GM18907 (cell line): ENCODE data around the gene UGT1A10.

ENCODE experiments used
- ATAC-seq: cut with Tn5 transposase; IDR thresholded peaks from one replicate; pipeline ENCODE4 v1.9.1; 2021; ENCODE audit warnings: mild to moderate bottlenecking, moderate library complexity; ENCODE audit not compliant: unreplicated experiment

The UGT1A10 gene

GRCh38 chr2:233768076-233768475 lies 131.8 kb downstream of the UGT1A10 start:
- no peak for ATAC-seq

GRCh38 chr2:233769260-233769659 lies 133.0 kb downstream of the UGT1A10 start:
- ATAC-seq: no peak

DNA sequence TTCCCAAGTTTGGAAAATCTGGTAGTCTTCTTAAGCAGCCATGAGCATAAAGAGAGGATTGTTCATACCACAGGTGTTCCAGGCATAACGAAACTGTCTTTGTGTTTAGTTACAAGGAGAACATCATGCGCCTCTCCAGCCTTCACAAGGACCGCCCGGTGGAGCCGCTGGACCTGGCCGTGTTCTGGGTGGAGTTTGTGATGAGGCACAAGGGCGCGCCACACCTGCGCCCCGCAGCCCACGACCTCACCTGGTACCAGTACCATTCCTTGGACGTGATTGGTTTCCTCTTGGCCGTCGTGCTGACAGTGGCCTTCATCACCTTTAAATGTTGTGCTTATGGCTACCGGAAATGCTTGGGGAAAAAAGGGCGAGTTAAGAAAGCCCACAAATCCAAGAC lies 135.9 kb downstream of the UGT1A10 start:
- no peak for ATAC-seq

GRCh38 chr2:233772583-233772982 lies 136.3 kb downstream of the UGT1A10 start:
- ATAC-seq: no peak

GRCh38 chr2:233773854-233774253 lies 137.6 kb downstream of the UGT1A10 start:
- no peak for ATAC-seq

- ATAC-seq: no peak
These were observed 139.2 kb downstream of the UGT1A10 start for GRCh38 chr2:233775414-233775813.

DNA sequence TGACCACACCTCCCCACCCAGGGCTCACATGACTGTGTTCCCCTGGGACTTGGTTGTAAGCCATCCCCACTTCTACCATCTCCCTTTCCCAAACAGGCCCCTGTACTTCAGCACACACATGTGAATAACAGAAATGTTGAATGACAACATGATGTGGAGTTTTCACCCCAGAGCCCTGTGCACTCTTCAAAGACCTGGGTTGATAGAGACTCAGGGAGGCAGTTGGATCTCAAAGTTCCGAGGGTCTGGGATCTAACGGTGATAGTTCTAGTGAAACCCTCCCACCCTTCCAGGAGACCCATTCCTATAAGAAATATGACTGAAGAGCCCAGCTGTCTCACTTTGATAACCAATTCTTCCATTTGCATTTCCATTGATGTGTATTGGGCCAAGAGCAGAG lies 141.8 kb downstream of the UGT1A10 start, which contains the start of gene MROH2A:
Gene MROH2A, plus strand, starts transcription at position 301 of the 400 bp plus-strand sequence. CDS start 1,029 bp downstream, outside the sequence.
- no peak for ATAC-seq

DNA sequence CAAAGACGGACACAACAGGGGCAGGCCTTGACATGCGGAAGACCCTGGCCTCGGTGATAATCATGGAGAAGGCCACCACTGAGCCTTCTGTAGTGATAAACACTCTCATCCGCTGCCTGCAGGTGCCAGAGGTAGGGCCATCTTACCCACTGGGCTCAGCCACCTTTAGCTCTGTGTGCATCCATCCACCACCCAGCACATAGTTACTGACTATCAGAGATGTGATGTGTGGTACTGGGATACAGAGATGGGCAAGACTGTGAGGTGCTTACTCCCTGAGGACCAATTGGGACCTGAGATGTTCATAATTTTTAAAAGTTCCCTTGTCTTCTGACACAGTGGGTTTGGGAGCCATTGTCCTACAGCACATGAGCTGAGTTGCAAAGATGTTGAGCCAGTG lies 143.5 kb downstream of the UGT1A10 start:
- no peak for ATAC-seq

- no peak for ATAC-seq
These were observed 144.5 kb downstream of the UGT1A10 start for GRCh38 chr2:233780771-233781170.

DNA sequence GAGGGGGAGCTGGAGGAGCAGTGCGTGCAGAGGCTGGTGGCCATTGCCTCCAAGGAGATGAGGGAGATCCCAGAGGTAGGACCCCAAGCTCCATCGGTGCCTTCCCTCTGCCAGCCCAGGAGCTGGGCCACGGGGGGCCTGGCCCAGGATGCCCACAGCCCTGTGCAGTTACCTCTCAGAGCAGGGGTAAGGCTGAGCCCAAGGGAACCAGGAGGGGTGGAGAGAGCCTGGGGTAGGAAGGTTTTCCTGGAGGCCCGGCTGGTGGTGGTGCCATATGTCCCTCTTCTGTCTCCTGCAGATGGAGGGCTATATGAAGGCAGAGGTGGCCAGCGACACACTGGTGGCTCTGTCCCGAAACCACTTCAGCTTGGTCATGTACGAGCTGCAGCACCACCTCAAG lies 153.3 kb downstream of the UGT1A10 start:
- no peak for ATAC-seq

- no peak for ATAC-seq
These were observed 155.1 kb downstream of the UGT1A10 start for GRCh38 chr2:233791151-233791882.

GRCh38 chr2:233791883-233792329 lies 155.7 kb downstream of the UGT1A10 start:
- ATAC-seq: no peak

GRCh38 chr2:233792720-233793119 lies 156.5 kb downstream of the UGT1A10 start:
- ATAC-seq: no peak

- no peak for ATAC-seq
These were observed 157.3 kb downstream of the UGT1A10 start for GRCh38 chr2:233793465-233794127.

DNA sequence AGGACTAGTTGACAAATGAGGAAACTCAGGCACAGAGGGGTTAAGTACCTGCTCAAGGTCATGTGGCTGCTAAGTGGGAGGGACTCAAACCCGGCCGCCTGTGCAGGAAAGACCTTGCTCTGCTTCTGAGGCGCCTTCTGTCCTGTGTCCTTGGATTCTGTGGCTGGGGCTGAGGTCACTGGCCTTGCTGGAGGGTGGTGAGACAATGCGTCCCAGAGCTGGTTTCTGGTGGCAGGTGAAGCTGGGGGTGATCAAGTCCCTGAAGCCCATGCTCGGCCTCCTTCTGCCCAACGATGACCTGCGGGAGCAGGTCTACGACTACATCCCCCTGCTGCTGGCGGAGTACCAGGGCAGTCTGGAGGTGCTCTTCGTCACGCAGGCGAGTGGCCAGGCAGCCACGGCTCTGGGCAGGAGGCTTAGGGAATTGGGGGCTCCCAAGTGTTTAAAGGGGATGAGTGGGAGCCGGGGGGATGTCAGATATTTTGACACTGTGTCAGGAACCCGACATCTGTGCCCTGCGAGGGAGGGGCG lies 157.9 kb downstream of the UGT1A10 start:
- ATAC-seq: no peak

DNA sequence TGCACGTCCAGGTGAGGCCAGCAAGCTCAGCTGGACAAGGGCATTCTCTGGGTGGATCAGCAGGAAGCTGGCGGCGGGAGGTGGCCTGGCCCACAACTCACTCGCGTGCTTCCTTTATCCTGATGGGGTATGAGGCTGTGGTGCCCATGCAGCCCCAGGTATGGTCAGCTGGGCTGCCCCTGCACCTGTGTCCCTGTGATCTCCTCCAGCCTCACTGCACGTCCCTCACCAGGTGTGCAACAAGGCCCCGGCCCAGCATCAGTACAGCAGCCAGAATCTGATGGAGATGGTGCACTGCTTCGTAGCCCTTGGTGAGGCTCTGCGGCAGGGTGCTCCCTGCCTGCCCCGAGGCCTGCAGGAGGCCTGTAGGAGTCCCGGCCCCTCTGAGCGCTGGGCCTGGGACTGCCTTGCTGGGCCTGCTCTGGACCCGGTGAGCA lies 159.5 kb downstream of the UGT1A10 start:
- ATAC-seq: no peak

GRCh38 chr2:233796254-233796653 lies 160.0 kb downstream of the UGT1A10 start:
- no peak for ATAC-seq

- ATAC-seq: no peak
These were observed 162.3 kb downstream of the UGT1A10 start for GRCh38 chr2:233798335-233799086.

DNA sequence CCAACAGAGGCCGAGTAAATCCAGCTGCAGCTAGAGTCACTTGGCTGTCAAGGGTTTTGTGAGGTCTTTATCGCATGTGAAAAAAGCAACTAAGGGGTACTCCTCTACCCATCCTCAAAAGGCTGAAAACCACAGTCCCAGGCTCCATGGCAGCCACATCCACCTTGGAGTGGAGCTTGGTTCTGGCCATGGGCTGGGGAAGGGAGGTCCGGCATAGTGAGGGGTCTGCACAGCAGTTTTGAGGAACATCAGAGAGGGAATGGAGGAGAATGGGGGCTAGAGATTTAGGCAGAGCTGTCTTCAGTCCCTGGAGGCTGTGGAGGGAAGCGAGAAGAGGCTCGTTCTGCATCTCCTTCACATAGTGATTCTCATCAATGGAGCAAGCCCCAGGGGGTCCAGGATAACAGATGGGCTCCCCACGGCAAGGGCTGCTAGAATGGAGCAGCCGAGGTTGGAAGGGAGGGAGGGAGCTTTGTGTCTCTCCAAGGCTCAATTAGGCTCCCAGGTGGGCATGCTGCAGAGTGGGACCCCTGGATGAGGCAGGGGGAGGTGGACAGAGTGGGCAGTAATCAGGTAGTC lies 162.9 kb downstream of the UGT1A10 start:
- no peak for ATAC-seq

DNA sequence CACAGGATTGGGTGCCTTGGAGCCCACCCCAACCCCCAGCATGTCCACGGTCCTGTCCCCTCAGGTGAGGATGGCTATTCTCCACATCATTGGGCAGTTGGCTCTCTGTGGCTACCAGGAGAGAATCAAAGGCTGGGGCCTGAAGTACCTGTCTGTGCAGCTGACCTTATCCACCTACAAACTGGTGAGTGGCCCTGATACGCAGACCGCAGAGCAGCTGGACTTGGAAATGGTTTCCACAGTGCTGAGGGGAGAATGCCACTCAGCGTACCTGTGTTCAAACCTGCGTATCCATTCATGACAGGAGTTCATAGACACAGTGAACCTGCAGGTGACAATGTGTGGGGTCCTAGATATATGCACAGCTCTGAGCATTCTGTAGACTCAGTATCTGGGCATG lies 163.5 kb downstream of the UGT1A10 start:
- ATAC-seq: no peak

DNA sequence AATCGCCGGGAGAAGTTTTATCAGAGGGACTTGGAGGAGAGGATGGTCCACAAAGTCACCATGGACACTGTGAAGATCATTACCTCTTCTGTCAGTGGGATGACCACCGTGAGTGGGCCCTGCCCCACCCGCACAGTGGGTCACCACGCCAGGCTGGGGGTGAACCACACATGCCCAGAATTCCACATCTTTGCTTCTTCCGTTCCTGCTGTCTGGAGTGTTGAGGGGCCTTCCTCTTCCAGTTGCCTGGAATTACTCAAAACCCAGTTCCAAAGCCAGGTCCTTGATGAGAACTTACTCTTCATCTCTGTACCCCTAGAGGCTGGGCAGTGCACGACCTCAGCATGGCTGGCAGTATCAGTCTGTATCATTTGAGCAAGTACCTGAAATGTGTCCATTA lies 164.0 kb downstream of the UGT1A10 start:
- no peak for ATAC-seq
